Ishikawa (cell line): ENCODE data around the gene MMP19.

Source experiments
- CEBPB ChIP-seq: IDR thresholded peaks from 2 replicates; pipeline ENCODE4 v1.6.1; 2012
- CREB1 ChIP-seq: IDR thresholded peaks from 2 replicates; pipeline ENCODE4 v1.6.1; 2012; ENCODE audit warnings: low read depth
- EGR1 ChIP-seq: IDR thresholded peaks from 2 replicates; pipeline ENCODE4 v1.6.1; 2012
- EP300 ChIP-seq: IDR thresholded peaks from 2 replicates; pipeline ENCODE4 v1.6.1; 2012; ENCODE audit warnings: borderline replicate concordance
- FOXM1 ChIP-seq: IDR thresholded peaks from 2 replicates; pipeline ENCODE4 v1.6.1; 2012; ENCODE audit warnings: low read depth, borderline replicate concordance
- NFIC ChIP-seq: IDR thresholded peaks from 2 replicates; pipeline ENCODE4 v1.6.1; 2012
- RAD21 ChIP-seq: IDR thresholded peaks from 2 replicates; pipeline ENCODE4 v1.6.1; 2012; ENCODE audit warnings: low read depth
- TAF1 ChIP-seq: IDR thresholded peaks from 2 replicates; pipeline ENCODE4 v1.6.1; 2012; ENCODE audit warnings: low read depth, mild to moderate bottlenecking
- TCF12 ChIP-seq: IDR thresholded peaks from 2 replicates; pipeline ENCODE4 v1.6.1; 2012; ENCODE audit warnings: low read depth
- TEAD4 ChIP-seq: IDR thresholded peaks from 2 replicates; pipeline ENCODE4 v1.6.1; 2012
- YY1 ChIP-seq: IDR thresholded peaks from 2 replicates; pipeline ENCODE4 v1.6.1; 2012; ENCODE audit warnings: low read depth
- ZBTB7A ChIP-seq: IDR thresholded peaks from 2 replicates; pipeline ENCODE4 v1.6.1; 2012; ENCODE audit warnings: low read depth
- TF ChIP-seq, protein P1 (sequence below): IDR thresholded peaks from 2 replicates; pipeline ENCODE4 v1.6.1; 2012; ENCODE audit warnings: low read depth, mild to moderate bottlenecking
- TF ChIP-seq, protein P2 (sequence below): IDR thresholded peaks from 2 replicates; pipeline ENCODE4 v1.6.1; 2012
- TF ChIP-seq, protein P3 (sequence below): IDR thresholded peaks from 2 replicates; pipeline ENCODE4 v1.6.1; 2012

MMP19 gene

DNA sequence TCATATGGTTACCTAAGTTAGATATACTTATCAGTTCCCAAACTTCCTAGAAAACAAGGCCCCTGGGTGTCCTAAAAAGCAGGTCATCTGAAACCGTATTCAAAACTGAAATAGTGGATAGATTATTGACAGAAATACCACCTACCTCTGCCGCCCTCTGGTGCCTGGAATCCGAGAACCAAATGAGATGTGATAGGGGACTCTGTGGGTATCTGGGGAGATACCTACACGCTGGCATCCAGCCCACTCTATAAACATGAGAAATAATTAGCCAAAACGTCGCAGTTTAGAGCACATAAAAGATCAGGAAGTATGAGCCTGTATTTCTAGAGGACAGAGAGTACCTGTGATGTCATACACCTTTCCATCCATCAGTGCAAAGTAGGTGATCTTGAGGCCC lies 20.5 kb downstream of the MMP19 start:
- TF ChIP-seq, protein P1, sequence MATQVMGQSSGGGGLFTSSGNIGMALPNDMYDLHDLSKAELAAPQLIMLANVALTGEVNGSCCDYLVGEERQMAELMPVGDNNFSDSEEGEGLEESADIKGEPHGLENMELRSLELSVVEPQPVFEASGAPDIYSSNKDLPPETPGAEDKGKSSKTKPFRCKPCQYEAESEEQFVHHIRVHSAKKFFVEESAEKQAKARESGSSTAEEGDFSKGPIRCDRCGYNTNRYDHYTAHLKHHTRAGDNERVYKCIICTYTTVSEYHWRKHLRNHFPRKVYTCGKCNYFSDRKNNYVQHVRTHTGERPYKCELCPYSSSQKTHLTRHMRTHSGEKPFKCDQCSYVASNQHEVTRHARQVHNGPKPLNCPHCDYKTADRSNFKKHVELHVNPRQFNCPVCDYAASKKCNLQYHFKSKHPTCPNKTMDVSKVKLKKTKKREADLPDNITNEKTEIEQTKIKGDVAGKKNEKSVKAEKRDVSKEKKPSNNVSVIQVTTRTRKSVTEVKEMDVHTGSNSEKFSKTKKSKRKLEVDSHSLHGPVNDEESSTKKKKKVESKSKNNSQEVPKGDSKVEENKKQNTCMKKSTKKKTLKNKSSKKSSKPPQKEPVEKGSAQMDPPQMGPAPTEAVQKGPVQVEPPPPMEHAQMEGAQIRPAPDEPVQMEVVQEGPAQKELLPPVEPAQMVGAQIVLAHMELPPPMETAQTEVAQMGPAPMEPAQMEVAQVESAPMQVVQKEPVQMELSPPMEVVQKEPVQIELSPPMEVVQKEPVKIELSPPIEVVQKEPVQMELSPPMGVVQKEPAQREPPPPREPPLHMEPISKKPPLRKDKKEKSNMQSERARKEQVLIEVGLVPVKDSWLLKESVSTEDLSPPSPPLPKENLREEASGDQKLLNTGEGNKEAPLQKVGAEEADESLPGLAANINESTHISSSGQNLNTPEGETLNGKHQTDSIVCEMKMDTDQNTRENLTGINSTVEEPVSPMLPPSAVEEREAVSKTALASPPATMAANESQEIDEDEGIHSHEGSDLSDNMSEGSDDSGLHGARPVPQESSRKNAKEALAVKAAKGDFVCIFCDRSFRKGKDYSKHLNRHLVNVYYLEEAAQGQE: no peak
- TF ChIP-seq TEAD4: peak; percentile 80

DNA sequence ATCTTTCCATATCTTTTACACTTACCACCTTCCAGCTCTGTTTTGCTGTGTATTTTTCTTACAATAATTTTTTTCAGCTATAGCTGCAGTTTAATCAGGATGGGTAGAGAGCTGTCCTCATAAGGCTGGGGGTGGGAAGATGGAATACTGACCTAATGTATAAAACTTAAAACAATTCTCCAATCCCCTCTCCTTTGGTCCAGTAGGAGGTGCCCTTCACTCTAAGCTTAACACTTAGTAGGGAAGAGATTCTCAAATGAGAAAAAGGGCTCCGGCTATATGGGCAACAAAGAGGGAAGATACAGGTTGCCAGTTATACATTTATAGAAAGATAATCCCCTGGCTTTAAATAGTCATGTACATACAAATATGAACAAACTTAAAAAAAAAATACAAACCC lies 22.1 kb downstream of the MMP19 start:
- TF ChIP-seq EGR1 (no peak), NFIC (no peak), ZBTB7A (no peak), TCF12 (no peak), CREB1 (no peak), TAF1 (no peak), CEBPB (no peak), RAD21 (no peak), EP300 (no peak), FOXM1 (no peak), TEAD4 (no peak)
- TF ChIP-seq, protein P1: no peak

DNA sequence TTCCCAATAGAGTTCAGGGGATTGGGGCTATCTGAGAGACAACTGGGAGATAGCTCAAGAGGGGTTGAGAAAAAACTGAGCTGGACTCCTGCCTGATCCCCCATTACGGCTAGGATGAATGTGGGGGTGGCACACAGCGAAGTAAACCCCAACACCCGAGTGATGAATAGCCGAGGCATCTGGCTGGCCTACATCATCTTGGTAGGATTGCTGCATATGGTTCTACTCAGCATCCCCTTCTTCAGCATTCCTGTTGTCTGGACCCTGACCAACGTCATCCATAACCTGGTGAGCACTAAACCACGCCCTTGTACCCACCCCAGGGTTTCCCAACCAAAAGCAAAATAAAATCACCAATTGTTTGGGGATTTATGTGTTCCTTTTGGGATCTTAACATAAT lies 23.9 kb downstream of the MMP19 start:
- no peak for TF ChIP-seq EP300
- TF ChIP-seq, protein P1: no peak
- TF ChIP-seq ZBTB7A: no peak
- TF ChIP-seq RAD21: no peak
- no peak for TF ChIP-seq YY1
- TF ChIP-seq, protein P2, sequence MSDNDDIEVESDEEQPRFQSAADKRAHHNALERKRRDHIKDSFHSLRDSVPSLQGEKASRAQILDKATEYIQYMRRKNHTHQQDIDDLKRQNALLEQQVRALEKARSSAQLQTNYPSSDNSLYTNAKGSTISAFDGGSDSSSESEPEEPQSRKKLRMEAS: no peak
- TF ChIP-seq TAF1: no peak
- TF ChIP-seq TCF12: no peak
- TF ChIP-seq NFIC: no peak
- no peak for TF ChIP-seq EGR1
- TF ChIP-seq TEAD4: no peak
- no peak for TF ChIP-seq CREB1
- no peak for TF ChIP-seq CEBPB
- TF ChIP-seq FOXM1: no peak
- TF ChIP-seq, protein P3, sequence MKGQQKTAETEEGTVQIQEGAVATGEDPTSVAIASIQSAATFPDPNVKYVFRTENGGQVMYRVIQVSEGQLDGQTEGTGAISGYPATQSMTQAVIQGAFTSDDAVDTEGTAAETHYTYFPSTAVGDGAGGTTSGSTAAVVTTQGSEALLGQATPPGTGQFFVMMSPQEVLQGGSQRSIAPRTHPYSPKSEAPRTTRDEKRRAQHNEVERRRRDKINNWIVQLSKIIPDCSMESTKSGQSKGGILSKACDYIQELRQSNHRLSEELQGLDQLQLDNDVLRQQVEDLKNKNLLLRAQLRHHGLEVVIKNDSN: no peak

DNA sequence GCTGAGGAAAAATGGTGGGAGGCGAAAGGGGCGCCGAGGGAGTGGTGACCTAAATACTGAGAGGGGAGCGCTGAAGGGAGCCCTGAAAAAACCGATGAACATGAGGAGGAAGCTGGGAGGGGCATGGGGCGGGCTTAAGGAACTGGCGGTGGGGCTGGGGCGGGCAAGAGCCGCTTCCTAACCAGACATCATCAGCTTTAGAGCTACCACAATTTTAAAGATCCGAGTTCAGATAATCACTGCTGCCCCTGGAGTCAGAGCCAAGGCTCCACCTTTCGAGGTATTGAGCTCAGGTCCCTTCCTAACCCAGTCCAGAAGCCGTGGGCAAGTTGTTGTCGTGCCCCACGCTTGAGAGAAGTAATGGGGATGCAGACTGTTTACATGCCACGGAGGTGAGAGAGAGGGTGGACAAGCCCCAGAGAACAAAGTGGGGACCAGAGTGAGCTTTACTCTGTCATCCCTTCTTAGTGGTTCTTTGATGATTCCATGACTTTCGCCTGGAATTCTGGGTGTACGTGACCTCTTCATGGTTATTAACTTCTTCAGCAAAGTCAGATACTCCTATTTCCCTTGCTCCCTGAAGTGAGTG lies 24.5 kb downstream of the MMP19 start:
- TF ChIP-seq YY1 (no peak), ZBTB7A (no peak), TCF12 (no peak), EGR1 (no peak), EP300 (no peak), FOXM1 (no peak), TAF1 (no peak), CEBPB (0 out of 2 replicates have a peak, but pooled peaks have one; percentile 2), RAD21 (0 out of 2 replicates have a peak, but pooled peaks have one; percentile 4)
- TF ChIP-seq, protein P2: no peak; the same call in 1 of the 2 replicates
- TF ChIP-seq, protein P1: no peak
- TF ChIP-seq, protein P3: no peak
